Endodermal cell (in vitro differentiated cells): Measurements from ENCODE around the gene ENDOG. TPM values are rescaled to one million over a fixed set of nuclear protein-coding genes. Genes with fewer than 3 reads are reported as not detected.
"Not testable (repeated sequence)": the region's sequence is repeated elsewhere in the genome, so short reads cannot be mapped to it uniquely, and the experiment has no call there.

Experiments
- DNase-seq: peaks from one replicate; pipeline ENCODE4 v3.0.0-alpha.2; 2017
- H3K27ac ChIP-seq: 2 replicates; pipeline ENCODE4 v1.5.1; 2013; ENCODE audit warnings: mild to moderate bottlenecking, low read depth, low read length, moderate library complexity
- H3K27me3 ChIP-seq: 2 replicates; pipeline ENCODE4 v1.6.1; 2013; ENCODE audit warnings: mild to moderate bottlenecking, low read length, moderate library complexity; ENCODE audit not compliant: insufficient read depth, control insufficient read depth, poor library complexity, severe bottlenecking
- H3K36me3 ChIP-seq: 2 replicates; pipeline ENCODE4 v1.7.0; 2013; ENCODE audit warnings: mild to moderate bottlenecking, low read length, moderate library complexity; ENCODE audit not compliant: control insufficient read depth, insufficient read depth
- H3K4me1 ChIP-seq: one replicate; pipeline ENCODE4 v1.7.0; 2013; ENCODE audit warnings: low read length; ENCODE audit not compliant: control insufficient read depth, insufficient read depth
- H3K4me3 ChIP-seq: 2 replicates; pipeline ENCODE4 v1.5.1; 2013; ENCODE audit warnings: mild to moderate bottlenecking, low read length, moderate library complexity
- H3K9ac ChIP-seq: 2 replicates; pipeline ENCODE4 v1.6.1; 2013; ENCODE audit warnings: mild to moderate bottlenecking, low read length, moderate library complexity; ENCODE audit not compliant: poor library complexity, severe bottlenecking; ENCODE audit errors: extremely low read depth
- H3K9me3 ChIP-seq: 2 replicates; pipeline ENCODE4 v1.6.1; 2013; ENCODE audit warnings: mild to moderate bottlenecking, low read length, moderate library complexity; ENCODE audit not compliant: control insufficient read depth
- H3K27ac Mint-ChIP-seq: 2 replicates; pipeline ENCODE4 v1.8.0; 2020; ENCODE audit warnings: mixed read lengths
- H3K27me3 Mint-ChIP-seq: 2 replicates; pipeline ENCODE4 v1.8.0; 2021; ENCODE audit warnings: mild to moderate bottlenecking, mixed read lengths; ENCODE audit not compliant: insufficient read depth
- H3K36me3 Mint-ChIP-seq: 2 replicates; pipeline ENCODE4 v1.8.0; 2020; ENCODE audit warnings: low read depth, mixed read lengths
- H3K4me1 Mint-ChIP-seq: 2 replicates; pipeline ENCODE4 v1.8.0; 2020; ENCODE audit warnings: mixed read lengths
- H3K4me3 Mint-ChIP-seq: 2 replicates; pipeline ENCODE4 v1.8.0; 2020; ENCODE audit warnings: mild to moderate bottlenecking, moderate library complexity, mixed read lengths
- H3K9me3 Mint-ChIP-seq: 2 replicates; pipeline ENCODE4 v1.8.0; 2020; ENCODE audit warnings: mild to moderate bottlenecking, mixed read lengths
- WGBS, 2 experiments: methylation state at CpG; one replicate each; pipeline versions ENCODE4 v1.1.5 to v1.1.7; 2013; ENCODE audit warnings: missing lambda C conversion rate in 2 of 2, mixed read lengths in 1 of 2; ENCODE audit not compliant: insufficient coverage in 1 of 2, insufficient read length in 1 of 2; 5-methylcytosine and 5-hydroxymethylcytosine counted together
- total RNA-seq, 2 donors: library from RNA; stranded (reverse); fragmentation: NEBNext Ultra II Directional in 1 of 2; extraction: Animal tissue kit (Norgen Biotek cat#: 25700) in 1 of 2; gene quantifications; 2 replicates in 1 of 2; 3 replicates in 1 of 2; pipeline ENCODE4 v1.2.1, GENCODE V29; 2021
- TF ChIP-seq, protein P1 (sequence below): fragments of 200-600 bp; sonication (generic); conservative IDR thresholded peaks from 2 replicates; pipeline ENCODE4 v1.5.0; 2021; ENCODE audit warnings: antibody characterized with exemption, mild to moderate bottlenecking

ENDOG gene
- total RNA-seq, 2 donors from 2014 or later: 15.5 to 15.7 TPM

GRCh38 chr9:128863647-128864046 lies 45.3 kb downstream of the ENDOG start:
- no peak overlapping the region for H3K4me3 Mint-ChIP-seq
- 41 to 51% methylated on average over 7 to 10 of the region's 10 CpGs for WGBS, 2 experiments

GRCh38 chr9:128870128-128870940 lies 52.0 kb downstream of the ENDOG start:
- WGBS, 2 experiments: 95 to 97% methylated on average over 7 of the region's 7 CpGs
- Histone ChIP-seq H3K4me1 (no peaks in the 10 kb centered on the region), H3K4me3 (no peak overlapping the region), H3K36me3 (peaks cover 11% of the 10 kb centered on the region), H3K27ac (no peak overlapping the region), H3K9me3 (no peaks in the 10 kb centered on the region), H3K27me3 (no peaks in the 10 kb centered on the region), H3K9ac (no peak overlapping the region)
- TF ChIP-seq, protein P1, sequence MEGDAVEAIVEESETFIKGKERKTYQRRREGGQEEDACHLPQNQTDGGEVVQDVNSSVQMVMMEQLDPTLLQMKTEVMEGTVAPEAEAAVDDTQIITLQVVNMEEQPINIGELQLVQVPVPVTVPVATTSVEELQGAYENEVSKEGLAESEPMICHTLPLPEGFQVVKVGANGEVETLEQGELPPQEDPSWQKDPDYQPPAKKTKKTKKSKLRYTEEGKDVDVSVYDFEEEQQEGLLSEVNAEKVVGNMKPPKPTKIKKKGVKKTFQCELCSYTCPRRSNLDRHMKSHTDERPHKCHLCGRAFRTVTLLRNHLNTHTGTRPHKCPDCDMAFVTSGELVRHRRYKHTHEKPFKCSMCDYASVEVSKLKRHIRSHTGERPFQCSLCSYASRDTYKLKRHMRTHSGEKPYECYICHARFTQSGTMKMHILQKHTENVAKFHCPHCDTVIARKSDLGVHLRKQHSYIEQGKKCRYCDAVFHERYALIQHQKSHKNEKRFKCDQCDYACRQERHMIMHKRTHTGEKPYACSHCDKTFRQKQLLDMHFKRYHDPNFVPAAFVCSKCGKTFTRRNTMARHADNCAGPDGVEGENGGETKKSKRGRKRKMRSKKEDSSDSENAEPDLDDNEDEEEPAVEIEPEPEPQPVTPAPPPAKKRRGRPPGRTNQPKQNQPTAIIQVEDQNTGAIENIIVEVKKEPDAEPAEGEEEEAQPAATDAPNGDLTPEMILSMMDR: no peak
- Mint-ChIP-seq H3K4me3 (no peak overlapping the region), H3K27ac (no peak overlapping the region), H3K27me3 (no peaks in the 10 kb centered on the region), H3K36me3 (peaks cover 13% of the 10 kb centered on the region), H3K4me1 (no peaks in the 10 kb centered on the region), H3K9me3 (no peaks in the 10 kb centered on the region)
- DNase-seq: no peak

More at GRCh38 chr9:128863647-128864046, 45.3 kb downstream of the ENDOG start:
- no peak overlapping the region for H3K9ac ChIP-seq
- DNase-seq: peak; percentile 97
- H3K36me3 ChIP-seq: no peaks in the 10 kb centered on the region
- H3K27ac ChIP-seq: no peak overlapping the region
- TF ChIP-seq, protein P1: peak; percentile 99
- Mint-ChIP-seq H3K4me1 (peaks cover 26% of the 10 kb centered on the region), H3K27ac (peak overlapping the region; percentile 80), H3K9me3 (no peaks in the 10 kb centered on the region), H3K36me3 (no peaks in the 10 kb centered on the region), H3K27me3 (no peaks in the 10 kb centered on the region)
- no peaks in the 10 kb centered on the region for H3K9me3 ChIP-seq
- no peak overlapping the region for H3K4me3 ChIP-seq
- H3K27me3 ChIP-seq: no peaks in the 10 kb centered on the region
- H3K4me1 ChIP-seq: peaks cover 10% of the 10 kb centered on the region

- not testable (repeated sequence) for H3K27me3 ChIP-seq, H3K27ac Mint-ChIP-seq, H3K27ac ChIP-seq, H3K9me3 Mint-ChIP-seq, H3K4me1 Mint-ChIP-seq, H3K9me3 ChIP-seq, H3K9ac ChIP-seq, H3K4me1 ChIP-seq, H3K4me3 Mint-ChIP-seq, H3K4me3 ChIP-seq, DNase-seq, H3K27me3 Mint-ChIP-seq
- H3K36me3 Mint-ChIP-seq: peaks cover 13% of the 10 kb centered on the region
- H3K36me3 ChIP-seq: peaks cover 11% of the 10 kb centered on the region
- WGBS, 2 experiments: 85 to 93% methylated on average over 7 of the region's 7 CpGs
Observed at GRCh38 chr9:128870941-128871265, 52.6 kb downstream of the ENDOG start.

Other genes starting within 250 kb of the ENDOG start
- gene DYNC2I2, start 161.7 kb upstream of the ENDOG start, total RNA-seq: 100 to 1,000 TPM in 1 of 2 donors, 10 to 100 TPM in 1; 87.8 to 119 TPM
- gene SET, start 129.3 kb upstream of the ENDOG start, total RNA-seq: 100 to 1,000 TPM; 762 to 795 TPM
- gene PKN3, start 116.0 kb upstream of the ENDOG start, total RNA-seq: 10 to 100 TPM; 26.0 to 27.2 TPM
- gene ZDHHC12, start 94.4 kb upstream of the ENDOG start, total RNA-seq: 10 to 100 TPM; 50.5 to 59.6 TPM
- gene ZER1, start 46.6 kb upstream of the ENDOG start, total RNA-seq: 10 to 100 TPM; 33.0 to 33.8 TPM
- gene TBC1D13, start 31.2 kb upstream of the ENDOG start, total RNA-seq: 10 to 100 TPM; 30.2 to 34.3 TPM
- 10 to 100 TPM; 66.9 to 86.5 TPM for gene SPOUT1, start 11.3 kb downstream of the ENDOG start, total RNA-seq
- 10 to 100 TPM; 13.6 to 25.3 TPM for gene KYAT1, start 63.5 kb downstream of the ENDOG start, total RNA-seq
- gene LRRC8A, start 63.6 kb downstream of the ENDOG start, total RNA-seq: 10 to 100 TPM; 54.6 to 58.7 TPM
- gene PHYHD1, start 102.5 kb downstream of the ENDOG start, total RNA-seq: 10 to 100 TPM; 15.2 to 18.0 TPM
- gene DOLK, start 129.1 kb downstream of the ENDOG start, total RNA-seq: 10 to 100 TPM; 18.0 to 19.8 TPM
- gene NUP188, start 129.2 kb downstream of the ENDOG start, total RNA-seq: 10 to 100 TPM; 89.8 to 94.8 TPM
- gene SH3GLB2, start 209.8 kb downstream of the ENDOG start, total RNA-seq: 10 to 100 TPM; 86.9 to 98.1 TPM
- 10 to 100 TPM; 41.4 to 41.5 TPM for gene MIGA2, start 218.1 kb downstream of the ENDOG start, total RNA-seq